ENCODE data around the gene TMEM17.

- no peak for TF ChIP-seq CTCF (IDR thresholded peaks at IDR 0.05)
- TF ChIP-seq POLR2A (IDR thresholded peaks at IDR 0.05) = no peak
These were observed 34.2 kb downstream of the TMEM17 start for GRCh38 chr2:62471816-62472215.

Data from thyroid gland (tissue), 4 donors.